GM19395 (cell line): Measurements from ENCODE around the gene CDK5RAP2.
"Not testable (repeated sequence)": the region's sequence is repeated elsewhere in the genome, so short reads cannot be mapped to it uniquely, and the experiment has no call there.

Experiments used
- ATAC-seq: cut with Tn5 transposase; IDR thresholded peaks from one replicate; pipeline ENCODE4 v1.9.1; 2021; ENCODE audit warnings: mild to moderate bottlenecking, moderate library complexity; ENCODE audit not compliant: unreplicated experiment

CDK5RAP2 gene

DNA sequence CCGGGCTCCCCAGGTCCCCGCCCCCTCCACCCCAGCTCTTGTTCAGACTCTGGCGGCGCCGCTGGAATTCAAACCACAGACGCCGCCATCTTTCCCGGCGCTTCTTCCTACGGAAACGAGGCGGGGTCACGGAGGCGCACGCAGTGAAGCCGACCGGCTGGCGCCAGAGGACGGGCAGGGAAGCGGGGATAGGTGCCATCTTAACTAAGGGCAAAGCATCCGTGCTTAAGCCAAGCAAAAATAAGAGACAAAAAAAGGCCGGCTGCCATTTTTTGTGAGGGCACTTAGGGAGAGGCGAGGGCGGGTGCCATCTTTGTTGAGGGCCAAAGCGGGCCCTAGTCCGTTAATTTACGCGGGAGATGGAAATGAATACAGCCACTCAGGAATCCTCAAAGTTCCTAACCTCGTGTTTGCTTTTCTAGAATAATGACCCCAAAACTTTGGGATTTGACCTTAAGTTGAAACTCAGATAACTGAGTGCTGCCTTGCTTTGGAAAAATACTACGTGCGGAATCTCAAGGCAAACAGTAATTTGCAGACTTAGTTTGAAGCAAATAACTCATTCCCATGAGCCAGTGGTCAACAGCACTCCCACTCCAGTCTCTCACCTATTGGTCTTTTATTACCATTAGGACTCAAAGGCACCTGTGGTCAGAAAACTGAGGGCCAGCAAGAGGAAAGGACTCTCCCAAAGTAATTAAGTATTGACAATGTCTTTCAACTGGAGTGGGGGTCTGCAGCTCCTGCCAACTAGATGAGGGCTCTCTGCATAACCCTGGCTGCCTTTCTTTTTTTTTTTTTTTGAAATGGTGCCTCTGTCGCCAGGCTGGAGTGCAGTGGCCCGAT, at the start of gene CDK5RAP2:
Gene CDK5RAP2, minus strand, starts transcription at position 117 of the 846 bp plus-strand sequence. CDS start 189 bp downstream, outside the sequence.
- ATAC-seq, result peak; percentile 91

DNA sequence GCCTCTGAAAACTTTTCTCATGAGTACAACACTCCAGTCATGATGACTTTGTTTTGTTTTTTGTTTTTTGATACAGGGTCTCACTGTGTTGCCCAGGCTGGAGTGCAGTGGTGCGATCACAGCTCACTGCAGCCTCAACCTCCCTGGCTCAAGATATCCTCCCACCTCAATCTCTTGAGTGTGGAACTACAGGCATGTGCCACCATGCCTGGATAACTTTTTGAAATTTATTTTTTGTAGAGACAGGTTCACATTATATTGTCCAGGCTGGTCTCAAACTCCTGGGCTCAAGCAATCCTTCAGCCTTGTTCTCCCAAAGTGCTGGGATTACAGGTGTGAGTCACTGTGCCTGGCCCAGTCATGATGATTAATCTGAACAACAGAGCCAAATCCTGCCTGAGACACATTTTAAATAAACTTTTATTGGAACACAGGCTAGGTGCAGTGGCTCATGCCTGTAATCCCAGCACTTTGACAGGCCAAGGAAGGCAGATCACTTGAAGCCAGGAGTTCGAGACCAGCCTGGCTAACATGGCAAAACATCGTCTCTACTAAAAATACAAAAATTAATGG, 49.0 kb upstream of the CDK5RAP2 start:
- not testable (repeated sequence) for ATAC-seq

GRCh38 chr9:120628207-120628924, 48.4 kb upstream of the CDK5RAP2 start:
- ATAC-seq, result no peak

GRCh38 chr9:120627073-120627472, 47.1 kb upstream of the CDK5RAP2 start:
- ATAC-seq, result no peak

DNA sequence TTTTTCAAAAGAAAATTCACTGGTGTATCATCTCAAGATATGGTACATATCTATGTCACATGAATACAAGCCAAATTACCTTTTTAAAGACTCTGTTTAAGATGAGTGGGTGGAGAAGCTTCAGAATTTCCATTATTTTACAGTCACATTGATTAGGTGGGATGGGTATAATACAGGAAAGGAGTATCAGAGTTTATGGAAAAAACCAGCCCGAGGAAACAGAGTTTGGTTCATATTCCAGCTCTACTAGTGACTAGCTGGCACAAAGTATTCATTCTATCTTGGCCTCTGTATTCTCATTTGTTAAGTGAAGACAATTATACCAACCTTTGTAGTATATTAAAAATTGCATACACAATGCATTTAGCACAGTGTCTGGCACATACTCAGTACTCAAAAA, 46.5 kb upstream of the CDK5RAP2 start:
- ATAC-seq, result no peak

GRCh38 chr9:120625222-120625621, 45.3 kb upstream of the CDK5RAP2 start:
- no peak for ATAC-seq

- no peak for ATAC-seq
Measured at GRCh38 chr9:120622790-120623189, 42.8 kb upstream of the CDK5RAP2 start.

DNA sequence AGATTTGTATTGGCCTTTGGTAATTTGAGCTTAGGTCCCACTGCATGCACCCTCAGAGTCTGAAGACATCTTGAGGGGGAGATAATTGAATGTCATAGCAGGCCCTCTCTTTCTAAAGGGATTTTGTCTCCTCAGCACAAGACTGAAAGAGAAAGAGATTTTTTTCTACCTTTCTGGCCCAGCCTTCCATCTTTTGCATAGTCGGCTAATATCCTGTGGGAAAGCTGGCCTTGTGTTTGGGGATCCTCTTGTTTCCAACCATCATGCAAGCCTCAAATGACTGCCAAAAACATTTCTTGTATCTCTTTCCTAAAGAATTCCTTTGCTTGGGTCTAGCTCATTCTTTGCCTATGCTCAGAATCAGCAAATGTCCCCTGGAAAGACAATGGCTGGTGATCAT, 42.0 kb upstream of the CDK5RAP2 start:
- ATAC-seq, result no peak

DNA sequence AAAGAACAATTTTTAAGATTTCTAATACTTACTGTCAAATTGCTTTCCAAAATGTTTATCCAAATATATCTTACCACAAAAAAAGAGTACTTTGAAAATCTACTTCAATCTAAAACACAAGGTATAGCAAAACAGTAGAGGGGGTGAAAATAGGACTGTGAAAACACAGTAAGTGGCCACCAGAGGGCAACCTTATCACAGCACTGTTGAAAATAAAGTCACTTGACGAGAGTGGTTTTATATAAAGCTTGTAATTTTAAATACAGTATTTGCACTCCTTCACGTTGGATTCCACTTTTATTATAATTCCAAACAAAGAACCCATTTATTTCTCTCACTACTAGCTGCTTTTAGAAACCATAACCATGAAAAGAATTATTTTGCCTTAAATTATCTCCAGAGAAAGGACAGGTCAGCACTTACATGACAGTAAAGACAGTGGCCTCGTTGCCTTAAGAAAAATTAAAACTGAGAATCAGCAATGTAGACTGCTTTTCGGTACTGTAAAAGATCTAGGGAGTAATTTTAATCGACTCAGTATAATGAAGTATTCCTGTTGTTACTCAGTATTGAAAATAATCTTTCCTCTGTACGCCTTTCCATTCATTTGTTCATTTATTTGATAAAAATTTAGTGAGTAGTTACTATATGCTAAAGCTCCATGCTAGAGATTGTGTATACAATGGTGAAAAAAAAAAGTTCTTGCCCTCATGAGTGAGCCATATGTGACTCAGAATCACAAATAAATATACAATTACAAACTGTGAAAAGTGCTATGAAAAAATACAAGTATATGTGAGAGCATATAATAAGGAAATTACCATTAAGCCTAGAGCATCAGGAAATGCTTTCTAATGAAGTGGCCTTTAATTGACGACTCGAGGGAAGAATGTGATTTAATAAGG, 40.0 kb upstream of the CDK5RAP2 start:
- ATAC-seq, result peak; percentile 58

- no peak for ATAC-seq
Measured at GRCh38 chr9:120616966-120617935, 37.3 kb upstream of the CDK5RAP2 start.

DNA sequence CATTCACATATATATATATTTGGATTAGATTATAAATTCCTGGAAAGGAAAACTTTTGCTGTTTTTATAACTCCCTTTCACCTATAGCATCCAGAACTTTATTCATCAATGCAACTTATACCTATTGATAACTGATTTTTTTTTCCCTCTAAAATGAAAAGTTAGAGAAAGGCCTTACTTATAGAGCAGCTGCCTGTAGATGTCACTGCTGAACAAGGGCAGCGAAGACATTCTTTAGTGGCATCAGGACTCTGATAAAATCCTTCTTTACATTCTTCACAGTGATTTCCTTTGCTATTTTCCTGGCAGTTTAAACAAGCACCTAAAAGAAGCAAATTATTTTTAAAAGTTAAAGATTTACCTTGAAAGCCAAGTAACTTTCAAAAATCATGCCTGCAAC, 32.3 kb upstream of the CDK5RAP2 start:
- ATAC-seq, result no peak

DNA sequence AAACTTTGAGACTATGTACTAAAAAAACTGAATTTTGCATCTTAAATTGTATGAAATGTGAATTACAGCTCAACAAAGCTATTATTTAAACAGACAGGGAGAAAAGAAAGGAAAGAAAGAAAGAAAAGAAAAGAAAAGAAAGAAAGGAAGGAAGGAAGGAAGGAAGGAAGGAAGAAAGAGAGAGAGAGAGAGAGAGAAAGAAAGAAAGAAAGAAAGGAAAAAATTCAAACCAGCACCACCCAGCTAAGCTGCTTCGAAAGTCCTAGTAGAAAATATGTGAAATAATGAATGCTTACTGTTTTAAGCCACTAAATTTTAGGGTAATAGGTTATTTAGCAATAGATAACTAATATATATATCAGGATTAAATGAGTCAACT, 31.7 kb upstream of the CDK5RAP2 start:
- no peak for ATAC-seq

DNA sequence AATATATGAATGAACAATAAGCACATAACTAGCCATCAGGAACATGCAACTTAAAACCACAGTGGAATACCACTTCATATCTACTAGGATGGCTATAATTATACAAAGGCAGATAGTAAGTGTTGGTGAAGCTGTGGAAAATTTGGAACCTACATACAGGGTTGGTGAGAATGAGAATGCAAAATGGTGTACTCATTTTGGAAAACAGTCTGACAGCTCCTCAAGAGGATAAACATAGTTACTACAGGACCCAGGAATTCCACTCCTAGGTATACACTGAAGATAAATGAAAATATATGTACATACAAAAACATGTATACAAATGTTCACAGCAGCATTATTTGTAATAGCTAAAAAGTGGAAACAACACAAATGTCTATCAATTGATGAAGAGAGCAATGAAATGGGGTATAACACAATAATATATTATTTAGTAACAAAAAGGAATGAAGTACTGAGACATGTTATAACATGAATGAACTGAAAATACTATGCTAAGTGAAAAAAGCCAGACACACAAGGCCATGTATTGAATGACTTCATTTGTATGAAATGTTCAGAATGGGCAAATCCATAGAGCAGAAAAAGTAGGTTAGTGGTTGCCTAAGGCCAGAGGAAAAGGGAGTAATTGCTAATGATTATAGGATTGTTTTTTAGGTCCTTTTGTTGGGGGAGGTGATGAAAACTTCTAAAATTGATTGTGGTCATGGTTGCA, 31.2 kb upstream of the CDK5RAP2 start:
- no peak for ATAC-seq

- no peak for ATAC-seq
Measured at GRCh38 chr9:120609636-120610035, 29.7 kb upstream of the CDK5RAP2 start.

DNA sequence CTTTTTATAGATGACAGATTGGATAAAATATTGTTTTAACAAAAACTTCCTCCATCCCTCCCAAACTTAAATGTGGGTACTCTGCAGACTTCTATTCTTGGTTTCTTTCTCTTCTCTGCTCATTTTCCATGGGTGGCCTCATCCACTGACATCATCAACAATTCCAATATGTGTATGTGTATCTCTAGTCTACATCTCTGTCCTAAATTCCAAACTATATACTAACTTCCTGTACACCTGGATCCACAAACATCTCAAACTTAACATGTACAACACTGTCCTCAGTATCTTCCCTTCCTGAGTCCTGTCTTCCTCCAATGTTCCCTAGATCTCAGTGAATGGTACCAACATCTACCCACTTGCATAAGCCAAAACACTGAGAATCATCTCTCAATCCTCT, 28.5 kb upstream of the CDK5RAP2 start:
- no peak for ATAC-seq

DNA sequence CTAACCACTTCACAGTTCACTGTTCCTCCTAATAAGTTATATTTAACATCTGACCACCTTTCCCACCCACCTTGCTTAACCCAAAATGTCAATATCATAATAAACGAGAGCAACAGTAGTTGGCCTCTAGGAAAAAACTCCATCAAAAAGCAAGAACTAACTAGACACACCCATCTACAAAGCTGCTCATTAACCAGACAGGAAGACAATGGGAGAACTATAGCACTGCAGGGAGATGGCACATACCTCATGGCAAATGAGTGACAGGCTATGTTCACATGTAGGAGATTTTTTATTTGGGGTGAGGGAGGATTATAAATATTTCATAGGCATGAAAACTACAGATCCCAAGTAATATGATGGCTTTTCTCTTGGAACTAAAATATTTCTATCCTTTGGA, 23.6 kb upstream of the CDK5RAP2 start:
- no peak for ATAC-seq

DNA sequence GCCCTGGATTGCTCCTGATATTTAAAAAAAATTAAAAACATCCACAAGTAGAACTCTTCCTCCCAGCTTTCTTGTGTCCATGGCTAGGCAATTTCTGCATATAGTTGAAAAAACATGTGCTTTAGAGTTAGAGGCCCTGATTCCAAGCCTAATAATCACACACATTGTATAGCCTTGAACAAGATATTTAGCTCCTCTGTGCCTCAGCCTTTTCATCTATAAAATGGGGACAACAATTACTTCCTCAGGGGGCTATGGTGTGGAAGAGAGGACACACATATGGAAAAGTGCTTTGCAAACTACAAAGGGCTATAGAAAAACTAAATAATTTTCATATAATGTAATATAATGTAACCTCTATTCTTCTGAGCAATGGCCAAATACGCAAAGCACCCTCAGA, 23.0 kb upstream of the CDK5RAP2 start:
- ATAC-seq, result no peak

- ATAC-seq, result no peak
Measured at GRCh38 chr9:120593955-120594277, 13.9 kb upstream of the CDK5RAP2 start.

DNA sequence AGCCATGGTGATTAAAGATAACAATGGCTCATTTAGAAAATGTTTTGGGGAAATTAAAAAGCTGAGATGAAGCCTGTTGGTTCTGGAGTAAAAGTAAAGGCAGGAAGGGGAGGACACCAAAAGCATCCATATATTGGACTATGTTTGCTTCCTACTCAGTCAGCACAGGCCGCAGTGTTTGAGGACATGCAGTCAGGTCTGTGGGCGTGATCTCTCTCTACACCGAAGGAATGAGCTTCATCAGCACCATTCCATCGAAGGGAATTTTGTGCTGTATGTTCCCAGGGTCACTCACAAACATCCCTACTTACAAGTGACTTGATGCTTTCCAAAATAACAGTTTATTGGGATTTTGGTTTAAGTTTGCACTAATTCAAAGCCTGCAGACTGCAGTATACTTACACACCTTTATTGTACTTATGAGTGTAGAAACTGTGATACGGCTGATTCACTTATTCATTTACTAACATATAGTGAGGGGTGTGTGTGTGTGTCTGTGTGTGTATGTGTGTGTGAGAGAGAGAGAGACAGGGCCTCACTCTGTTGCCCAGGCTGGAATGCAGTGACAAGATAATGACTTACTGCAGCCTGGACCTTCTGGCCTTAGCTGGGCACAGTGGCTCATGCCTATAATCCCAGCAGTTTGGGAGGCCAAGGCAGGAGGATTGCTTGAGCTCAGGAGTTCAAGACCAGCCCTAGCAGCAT, 13.4 kb upstream of the CDK5RAP2 start:
- ATAC-seq, result no peak
